Endothelial cell of hepatic sinusoid (primary cell): ENCODE measurements around the gene STARD13.

Experiments
- in situ Hi-C: cut with HindIII; loops from 2 replicates; pipeline ENCODE4 v1.10.0; 2017; ENCODE audit warnings: low sequenced_read_pairs

STARD13 gene

GRCh38 chr13:33278913-33279312, 6.6 kb downstream of the STARD13 start:
- in situ Hi-C loops = no loop called here

GRCh38 chr13:33277946-33278345, 7.6 kb downstream of the STARD13 start:
- in situ Hi-C loops = no loop called here

GRCh38 chr13:33277037-33277740, 8.4 kb downstream of the STARD13 start:
- in situ Hi-C loops = no loop called here

GRCh38 chr13:33276570-33276969, 9.0 kb downstream of the STARD13 start:
- in situ Hi-C loops = no loop called here

GRCh38 chr13:33275916-33276315, 9.6 kb downstream of the STARD13 start:
- in situ Hi-C loops = no loop called here

GRCh38 chr13:33274264-33274663, 11.3 kb downstream of the STARD13 start:
- in situ Hi-C loops = no loop called here

- in situ Hi-C loops = no loop called here
Observed at GRCh38 chr13:33272531-33273124, 12.9 kb downstream of the STARD13 start.

- in situ Hi-C loops = no loop called here
Observed at GRCh38 chr13:33271759-33272158, 13.8 kb downstream of the STARD13 start.

GRCh38 chr13:33270895-33271538, 14.5 kb downstream of the STARD13 start:
- in situ Hi-C loops = no loop called here

- in situ Hi-C loops = no loop called here
Observed at GRCh38 chr13:33265607-33266006, 19.9 kb downstream of the STARD13 start.

- in situ Hi-C loops = no loop called here
Observed at GRCh38 chr13:33265133-33265532, 20.4 kb downstream of the STARD13 start.

- in situ Hi-C loops = no loop called here
Observed at GRCh38 chr13:33264620-33264978, 21.0 kb downstream of the STARD13 start.

- in situ Hi-C loops = no loop called here
Observed at GRCh38 chr13:33263976-33264619, 21.5 kb downstream of the STARD13 start.

- in situ Hi-C loops = no loop called here
Observed at GRCh38 chr13:33263484-33263883, 22.1 kb downstream of the STARD13 start.

GRCh38 chr13:33262997-33263396, 22.6 kb downstream of the STARD13 start:
- in situ Hi-C loops = no loop called here

GRCh38 chr13:33262594-33262993, 23.0 kb downstream of the STARD13 start:
- in situ Hi-C loops = no loop called here

GRCh38 chr13:33262062-33262487, 23.5 kb downstream of the STARD13 start:
- in situ Hi-C loops = no loop called here

- in situ Hi-C loops = no loop called here
Observed at GRCh38 chr13:33261387-33262061, 24.0 kb downstream of the STARD13 start.

GRCh38 chr13:33260168-33261098, 25.1 kb downstream of the STARD13 start:
- in situ Hi-C loops = no loop called here

- in situ Hi-C loops = no loop called here
Observed at GRCh38 chr13:33259296-33259695, 26.3 kb downstream of the STARD13 start.
